NOMO-1 treated with DMSO at 0.1 percent for 48 hours (cell line): ENCODE measurements around the gene PRND.
"Not testable (repeated sequence)": the region's sequence is repeated elsewhere in the genome, so short reads cannot be mapped to it uniquely, and the experiment has no call there.

Source experiments
- DNase-seq: peaks from one replicate; lab custom pipeline; 2025; ENCODE audit not compliant: unreplicated experiment; lab: John Stamatoyannopoulos, UW

The PRND gene, protein sequence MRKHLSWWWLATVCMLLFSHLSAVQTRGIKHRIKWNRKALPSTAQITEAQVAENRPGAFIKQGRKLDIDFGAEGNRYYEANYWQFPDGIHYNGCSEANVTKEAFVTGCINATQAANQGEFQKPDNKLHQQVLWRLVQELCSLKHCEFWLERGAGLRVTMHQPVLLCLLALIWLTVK

DNA sequence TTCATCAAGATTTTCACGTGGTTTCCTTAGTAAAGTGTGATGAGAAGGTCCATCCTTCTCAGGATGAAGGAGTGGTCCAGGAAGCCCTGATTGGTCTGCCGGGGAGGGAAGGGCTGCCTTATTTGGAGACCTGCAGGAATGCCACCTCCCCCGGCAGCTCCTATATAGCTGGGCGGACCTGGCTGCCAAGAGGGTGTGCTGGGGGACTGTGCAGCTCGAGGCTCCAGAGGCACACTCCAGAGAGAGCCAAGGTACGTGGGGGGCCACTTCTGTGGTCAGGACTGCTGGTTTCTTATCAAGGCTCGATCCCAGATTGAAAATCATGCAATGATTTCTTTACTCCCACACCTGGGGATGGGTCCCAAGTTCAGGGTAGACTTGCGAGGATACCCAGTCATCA is at the start of gene PRND:
TSS of gene PRND (plus strand) at position 191 of the 400 bp plus-strand sequence. CDS start 2,643 bp downstream, outside the sequence.
- DNase-seq: no peak

DNA sequence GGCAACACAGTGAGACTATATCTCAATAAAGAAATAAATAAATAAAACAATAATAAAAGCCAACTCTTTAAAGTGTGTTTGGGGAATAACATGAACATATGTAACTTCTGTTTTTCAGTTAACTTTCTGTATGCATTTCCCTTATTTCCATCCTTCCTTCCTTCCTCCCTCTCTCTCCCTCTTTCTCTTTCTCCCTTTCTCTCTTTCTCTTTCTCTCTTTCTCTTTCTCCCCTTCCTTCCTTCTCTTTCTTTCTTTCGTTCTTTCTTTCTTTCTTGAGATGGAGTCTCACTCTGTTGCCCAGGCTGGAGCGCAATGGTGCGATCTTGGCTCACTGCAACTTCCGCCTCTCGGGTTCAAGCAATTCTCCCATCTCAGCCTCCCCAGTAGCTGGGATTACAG is 48.8 kb upstream of the PRND start:
- DNase-seq: no peak

DNA sequence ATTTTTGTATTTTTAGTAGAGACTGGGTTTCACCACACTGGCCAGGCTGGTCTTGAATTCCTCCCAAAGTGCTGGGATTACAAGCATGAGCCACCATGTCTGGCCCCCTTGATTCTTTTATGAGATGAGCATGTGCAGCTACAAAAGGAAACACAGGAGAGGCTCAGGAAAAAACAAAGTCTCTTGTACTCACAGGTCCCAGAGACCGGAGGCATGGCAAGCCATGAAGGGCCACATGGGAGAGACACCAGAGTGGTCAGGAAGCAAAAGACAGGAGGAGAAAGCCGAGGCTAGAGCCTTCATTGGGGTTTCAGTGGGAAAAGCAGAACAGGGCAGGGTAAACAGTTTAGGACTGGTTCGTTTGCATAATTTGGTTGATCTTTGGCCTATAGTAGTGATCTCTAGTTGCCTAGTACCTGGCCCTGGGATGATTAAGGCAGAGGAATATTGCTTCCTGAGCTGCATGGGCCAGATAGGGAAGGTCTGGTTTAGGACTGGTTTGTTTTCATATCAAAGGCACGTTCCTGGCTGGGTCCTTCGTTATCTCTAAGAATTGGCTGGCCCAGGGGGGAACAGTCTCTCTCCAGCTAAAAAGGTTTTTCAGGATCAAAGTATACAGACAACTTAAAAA is 48.2 kb upstream of the PRND start:
- DNase-seq: no peak

DNA sequence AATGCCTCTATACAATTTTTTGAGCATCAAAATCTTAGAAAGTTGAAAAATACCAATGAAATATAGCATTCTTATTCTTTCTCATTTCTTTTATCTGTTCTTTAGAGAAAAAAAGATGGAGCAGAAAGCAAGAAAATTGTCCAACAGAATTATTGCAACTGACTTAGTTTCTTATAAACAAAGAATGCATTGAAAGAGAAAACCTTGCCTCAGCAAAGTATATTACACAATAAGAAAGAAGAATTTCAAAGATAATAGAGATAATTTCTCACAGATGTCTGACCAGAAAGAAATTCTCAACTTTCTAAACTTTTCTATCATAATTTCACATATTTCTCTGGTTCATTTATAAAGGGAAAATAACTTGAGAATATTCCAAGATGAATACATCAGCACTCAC is 47.0 kb upstream of the PRND start:
- no peak for DNase-seq

DNA sequence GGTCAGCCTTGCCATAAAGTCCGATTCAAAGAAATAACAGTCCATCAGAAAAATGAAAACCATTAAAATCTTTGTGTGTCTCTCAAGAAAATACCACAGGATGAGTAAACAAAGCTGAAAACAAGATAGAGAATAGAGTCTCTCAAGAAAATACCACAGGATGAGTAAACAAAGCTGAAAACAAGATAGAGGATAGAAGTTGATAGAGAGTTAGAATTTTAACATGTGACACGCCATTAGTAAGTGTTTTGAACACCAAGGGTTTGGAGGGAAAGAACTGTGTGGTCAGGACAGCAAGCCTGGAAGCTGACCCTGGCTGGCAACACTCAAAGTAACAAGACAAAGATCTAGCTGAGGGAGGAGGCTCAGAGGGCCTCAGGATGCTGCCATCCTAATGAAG is 43.9 kb upstream of the PRND start:
- DNase-seq: no peak

DNA sequence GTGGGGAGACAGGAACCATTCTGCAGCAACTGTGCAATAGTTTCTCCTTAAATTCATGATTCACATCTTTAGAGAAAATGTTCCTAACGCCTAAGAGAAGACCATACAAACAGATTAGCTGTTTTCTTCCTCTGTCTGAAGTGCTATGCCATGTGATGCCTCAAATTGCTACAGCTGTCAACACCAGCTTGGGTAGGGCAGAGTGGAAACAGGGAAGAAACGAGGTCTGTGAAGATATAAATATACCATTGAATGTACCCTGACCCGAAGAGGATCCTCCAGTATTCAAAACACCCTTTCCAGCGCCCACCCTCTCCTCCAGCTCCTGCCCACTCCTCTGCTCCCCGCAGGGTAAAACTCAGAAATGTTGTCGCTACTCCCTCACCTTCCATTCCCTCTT is 40.3 kb upstream of the PRND start:
- DNase-seq: no peak

DNA sequence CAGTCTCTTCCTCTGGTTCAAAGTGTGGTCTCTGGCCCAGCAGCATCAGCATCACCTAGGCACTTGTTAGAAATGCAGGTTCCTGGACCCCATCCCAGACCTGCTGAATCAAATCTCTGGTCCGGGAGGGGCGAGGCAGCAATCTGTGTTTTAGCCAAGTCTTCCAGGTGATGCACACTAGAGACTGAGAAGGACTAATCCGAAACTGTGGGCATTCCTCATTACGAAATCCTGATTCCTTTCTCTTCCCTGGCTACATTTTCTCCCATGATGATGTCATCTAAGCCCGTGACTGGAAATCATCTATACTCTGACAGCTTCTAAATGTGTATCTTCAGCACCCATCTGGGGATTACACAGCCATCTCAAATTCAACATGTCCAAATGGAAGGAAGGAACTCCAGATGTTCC is 39.7 kb upstream of the PRND start:
- DNase-seq: no peak

DNA sequence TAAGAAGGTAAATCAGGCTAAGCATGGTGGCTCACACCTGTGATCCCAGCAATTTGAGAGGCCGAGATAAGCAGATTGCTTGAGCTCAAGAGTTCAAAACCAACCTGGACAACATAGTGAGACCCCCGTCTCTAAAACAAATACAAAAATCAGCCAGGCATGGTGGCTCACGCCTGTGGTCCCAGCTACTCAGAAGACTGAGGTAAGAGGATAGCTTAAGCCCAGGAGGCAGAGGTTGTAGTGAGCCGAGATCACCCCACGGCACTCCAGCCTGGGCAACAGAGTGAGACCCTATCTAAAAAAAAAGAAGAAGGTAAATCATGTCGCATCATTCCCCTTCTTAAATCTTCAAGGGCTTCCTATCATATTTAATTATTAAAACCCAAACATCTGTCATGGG is 39.0 kb upstream of the PRND start:
- no peak for DNase-seq

DNA sequence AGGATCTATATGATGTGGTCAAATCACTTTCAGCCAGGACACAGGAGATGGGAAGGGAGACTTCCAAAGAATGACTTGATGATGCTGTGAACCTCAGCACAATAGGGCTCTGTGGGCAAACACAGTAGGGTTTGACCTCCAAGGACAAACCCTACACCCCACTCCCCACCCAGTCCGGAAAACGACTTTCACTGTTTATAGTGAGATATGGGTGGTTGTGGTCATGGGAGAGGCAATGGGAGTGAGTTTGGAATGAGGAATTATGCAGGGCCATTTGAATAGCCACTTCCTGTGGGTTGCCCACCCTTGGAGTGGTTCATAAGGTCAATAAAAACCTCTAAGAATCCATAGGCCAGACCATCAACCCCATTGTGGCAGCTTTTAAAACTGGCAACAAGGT is 38.4 kb upstream of the PRND start:
- DNase-seq: no peak

DNA sequence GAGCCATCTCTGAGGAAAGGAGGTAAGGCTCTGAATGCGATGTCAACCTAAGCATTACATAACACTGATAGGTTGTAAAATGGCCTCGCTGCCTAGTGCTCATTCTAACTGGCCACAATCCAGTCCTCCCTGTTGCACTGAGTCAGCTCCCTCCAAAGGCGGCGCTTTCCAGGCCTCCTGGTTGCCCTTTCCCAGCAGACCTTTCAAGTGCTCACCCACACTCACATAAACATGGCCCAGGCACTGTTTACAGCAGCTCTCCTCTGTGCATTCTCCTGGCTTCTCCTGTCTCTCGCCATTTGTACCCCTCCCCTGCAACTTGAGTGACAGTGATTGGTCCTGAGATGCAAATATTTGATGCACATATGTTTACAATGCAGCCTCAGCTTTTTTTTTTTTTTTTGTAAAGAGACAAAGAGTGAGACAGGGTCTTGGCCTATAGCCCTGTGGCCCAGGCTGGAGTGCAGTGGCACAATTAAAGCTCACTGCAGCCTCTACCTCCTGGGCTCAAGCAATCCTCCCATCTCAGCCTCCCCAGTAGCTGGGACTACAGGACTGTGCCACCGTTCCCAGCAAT is 36.8 kb upstream of the PRND start:
- no peak for DNase-seq

DNA sequence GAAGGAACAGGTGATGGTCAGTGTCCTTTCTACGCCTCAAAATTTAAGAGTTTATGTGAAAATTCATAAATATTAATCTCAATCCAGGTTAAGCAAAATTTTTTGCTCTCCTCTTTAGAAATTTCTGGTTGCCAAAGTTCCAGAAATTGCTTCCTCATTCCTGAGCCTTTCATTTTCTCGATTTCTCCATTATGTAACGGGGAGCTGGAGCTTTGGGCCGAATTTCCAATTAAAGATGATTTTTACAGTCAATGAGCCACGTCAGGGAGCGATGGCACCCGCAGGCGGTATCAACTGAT is 35.8 kb upstream of the PRND start:
- no peak for DNase-seq

DNA sequence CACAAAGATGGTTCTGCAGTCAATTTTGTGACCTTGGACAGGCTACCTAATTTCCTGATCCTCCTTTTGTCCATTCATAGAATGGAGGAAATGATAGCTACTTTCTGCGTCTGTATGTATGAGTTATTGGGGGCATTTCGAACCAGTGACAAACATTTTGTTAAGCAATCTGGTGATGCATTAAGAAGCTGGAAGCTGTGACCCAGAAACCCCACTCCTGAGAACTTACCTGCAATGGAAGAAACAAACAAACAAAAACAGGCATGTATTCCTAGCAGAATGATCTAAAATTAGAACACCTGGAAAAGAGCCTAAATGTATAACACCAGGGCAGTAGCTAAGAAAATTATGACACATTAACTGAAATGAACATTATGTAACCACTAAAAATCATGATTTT is 33.4 kb upstream of the PRND start:
- DNase-seq: no peak

DNA sequence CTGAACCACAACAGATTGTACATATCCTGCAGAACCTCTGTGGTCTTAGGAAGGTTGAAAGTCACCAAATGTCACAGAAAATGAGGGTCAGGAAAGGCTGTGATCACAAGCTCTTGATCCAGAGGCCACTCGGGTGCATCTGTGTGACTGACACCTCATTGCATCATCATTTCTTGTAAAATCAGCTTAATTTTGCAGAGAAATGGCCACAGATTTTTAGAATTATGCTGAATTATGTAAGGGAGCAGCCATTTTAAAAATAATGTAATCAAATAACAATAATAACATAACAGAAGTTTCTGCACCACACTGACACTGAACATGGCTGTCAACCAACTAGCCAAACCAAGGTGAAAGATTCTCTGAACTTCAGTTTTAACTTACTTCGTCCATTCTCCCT is 32.5 kb upstream of the PRND start:
- no peak for DNase-seq

DNA sequence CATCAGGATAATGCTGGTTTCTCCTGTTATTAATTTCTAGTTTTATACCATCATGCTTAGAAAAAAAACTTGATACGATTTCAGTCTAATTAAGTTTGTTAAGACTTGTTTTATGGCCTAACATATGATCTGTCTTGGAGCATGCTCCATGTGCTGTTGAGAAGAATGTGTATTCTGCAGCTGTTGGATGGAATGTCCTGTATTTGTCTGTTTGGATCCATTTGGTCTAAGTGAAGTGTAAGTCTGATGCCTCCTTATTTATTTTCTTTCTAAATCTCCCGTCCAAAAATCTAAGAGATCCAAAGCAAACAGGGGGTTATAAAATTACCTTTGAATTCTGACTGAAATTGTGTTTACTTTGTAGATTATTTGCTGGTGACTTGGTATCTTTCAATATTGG is 30.0 kb upstream of the PRND start:
- DNase-seq: no peak

DNA sequence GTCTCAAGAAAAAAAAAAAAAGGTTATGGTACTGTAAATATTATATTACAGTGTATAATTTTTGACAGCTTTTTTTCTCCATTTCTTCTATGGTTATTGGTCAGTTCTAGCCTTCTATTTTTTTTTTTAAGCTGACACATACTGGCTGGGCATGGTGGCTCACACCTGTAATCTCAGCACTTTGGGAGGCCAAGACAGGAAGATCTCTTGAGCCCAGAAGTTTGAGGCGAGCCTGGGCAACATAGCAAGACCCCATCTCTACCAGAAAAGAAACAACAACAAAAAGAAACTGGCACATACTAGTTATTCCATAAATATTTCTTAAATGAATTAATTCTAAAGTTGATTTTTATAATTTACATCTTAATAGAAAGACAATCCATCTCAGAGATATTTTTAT is 27.6 kb upstream of the PRND start:
- no peak for DNase-seq

DNA sequence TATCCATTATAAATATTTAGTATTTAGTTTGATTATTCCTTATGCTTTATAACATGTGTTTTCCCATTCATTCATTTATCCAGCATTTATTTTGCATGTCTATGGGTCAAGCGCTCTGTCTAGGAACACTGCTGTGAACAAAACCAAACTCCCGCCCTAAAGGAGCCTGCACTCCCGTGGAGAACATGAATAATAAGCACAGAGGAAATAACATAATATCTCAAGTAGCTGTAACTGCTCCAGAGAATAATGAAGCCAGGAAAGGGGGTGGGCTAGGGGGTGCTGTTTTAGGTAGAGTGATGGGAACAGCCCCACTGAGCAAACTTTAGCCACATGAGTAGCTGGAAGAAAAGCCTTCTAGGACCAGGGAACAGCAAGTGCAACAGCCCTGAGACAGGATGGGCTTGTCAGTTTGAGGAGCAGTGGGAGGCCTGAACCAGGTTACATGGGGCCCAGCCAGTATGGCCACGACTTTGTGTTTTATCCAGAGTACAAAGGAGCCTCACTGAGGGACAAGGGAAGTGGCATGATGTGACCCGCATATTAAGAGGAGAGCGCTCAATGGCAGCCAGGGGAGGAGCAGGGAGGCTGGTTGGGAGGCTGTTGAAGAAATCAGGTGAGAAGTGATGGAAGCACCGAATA is 24.4 kb upstream of the PRND start:
- DNase-seq: no peak

DNA sequence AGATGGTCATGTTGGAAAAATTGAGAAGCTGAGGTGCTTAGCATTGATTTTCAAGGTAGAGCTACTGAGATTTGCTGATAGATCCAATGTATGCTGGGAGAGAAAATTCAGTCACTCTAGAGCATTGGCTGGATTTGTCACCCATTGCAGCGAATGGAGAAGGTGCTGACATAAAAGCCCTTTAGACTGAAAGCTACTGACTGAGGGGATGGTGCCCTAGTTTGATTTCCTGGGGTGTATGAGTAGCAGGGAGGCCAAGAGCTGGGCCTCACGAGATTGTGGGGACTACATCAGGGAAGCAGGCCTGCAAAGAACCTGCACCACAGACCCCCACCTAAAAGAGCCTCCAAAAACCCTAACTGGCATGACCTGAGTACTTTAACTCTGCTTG is 23.9 kb upstream of the PRND start:
- no peak for DNase-seq

DNA sequence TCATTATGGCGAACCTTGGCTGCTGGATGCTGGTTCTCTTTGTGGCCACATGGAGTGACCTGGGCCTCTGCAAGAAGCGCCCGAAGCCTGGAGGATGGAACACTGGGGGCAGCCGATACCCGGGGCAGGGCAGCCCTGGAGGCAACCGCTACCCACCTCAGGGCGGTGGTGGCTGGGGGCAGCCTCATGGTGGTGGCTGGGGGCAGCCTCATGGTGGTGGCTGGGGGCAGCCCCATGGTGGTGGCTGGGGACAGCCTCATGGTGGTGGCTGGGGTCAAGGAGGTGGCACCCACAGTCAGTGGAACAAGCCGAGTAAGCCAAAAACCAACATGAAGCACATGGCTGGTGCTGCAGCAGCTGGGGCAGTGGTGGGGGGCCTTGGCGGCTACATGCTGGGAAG is 22.5 kb upstream of the PRND start:
- no peak for DNase-seq

DNA sequence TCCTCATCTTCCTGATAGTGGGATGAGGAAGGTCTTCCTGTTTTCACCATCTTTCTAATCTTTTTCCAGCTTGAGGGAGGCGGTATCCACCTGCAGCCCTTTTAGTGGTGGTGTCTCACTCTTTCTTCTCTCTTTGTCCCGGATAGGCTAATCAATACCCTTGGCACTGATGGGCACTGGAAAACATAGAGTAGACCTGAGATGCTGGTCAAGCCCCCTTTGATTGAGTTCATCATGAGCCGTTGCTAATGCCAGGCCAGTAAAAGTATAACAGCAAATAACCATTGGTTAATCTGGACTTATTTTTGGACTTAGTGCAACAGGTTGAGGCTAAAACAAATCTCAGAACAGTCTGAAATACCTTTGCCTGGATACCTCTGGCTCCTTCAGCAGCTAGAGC is 21.8 kb upstream of the PRND start:
- no peak for DNase-seq

DNA sequence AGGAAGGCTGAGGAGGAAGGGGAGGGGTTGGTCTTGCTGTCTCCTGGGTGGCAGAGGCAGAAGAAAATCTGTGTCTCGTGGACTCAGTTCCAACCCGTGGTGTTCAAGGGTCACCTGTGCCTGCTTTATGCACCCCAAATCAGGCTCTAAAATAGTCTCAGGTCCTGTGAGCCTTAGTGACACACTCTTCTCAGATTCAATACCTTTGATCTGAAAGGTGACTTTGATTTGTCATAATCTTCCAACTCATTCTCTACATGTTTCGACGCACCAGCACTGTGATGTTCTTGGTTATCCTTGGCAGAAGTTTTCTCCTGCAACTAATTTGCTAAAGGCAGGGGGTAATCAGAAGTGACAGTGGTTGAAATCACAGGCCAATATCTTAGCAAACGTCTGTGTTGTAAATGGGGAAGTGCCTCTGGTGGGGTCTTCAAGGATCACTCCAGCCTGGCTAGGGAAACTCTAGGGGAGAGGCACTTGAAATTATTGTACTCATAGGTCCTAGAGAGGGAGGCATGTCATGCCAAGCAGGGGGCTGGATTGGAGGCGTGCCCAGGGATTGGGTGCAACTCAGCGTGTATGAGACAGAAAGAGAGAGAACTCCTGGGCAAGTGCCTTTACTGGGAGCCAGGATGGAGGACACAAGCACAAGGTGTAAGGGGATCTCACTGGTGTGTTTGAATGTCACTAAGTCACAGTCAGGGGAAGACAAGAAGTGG is 19.0 kb upstream of the PRND start:
- DNase-seq: no peak

DNA sequence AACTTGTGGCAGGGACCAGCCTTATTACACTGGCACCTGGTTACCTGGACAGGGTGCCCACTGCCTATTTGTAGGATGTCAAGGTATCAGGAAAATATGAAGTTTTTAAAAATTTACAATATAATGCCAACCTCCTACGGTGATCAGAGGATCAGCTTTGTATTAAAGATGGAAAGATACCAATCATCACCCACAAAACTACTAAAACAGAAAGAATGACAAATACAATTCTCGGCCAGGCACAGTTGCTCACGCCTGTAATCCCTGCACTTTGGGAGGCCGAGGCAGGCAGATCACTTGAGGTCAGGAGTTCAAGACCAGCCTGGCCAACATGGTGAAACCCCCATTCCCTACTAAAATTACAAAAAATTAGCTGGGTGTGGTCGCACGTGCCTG is 18.4 kb upstream of the PRND start:
- DNase-seq: no peak

DNA sequence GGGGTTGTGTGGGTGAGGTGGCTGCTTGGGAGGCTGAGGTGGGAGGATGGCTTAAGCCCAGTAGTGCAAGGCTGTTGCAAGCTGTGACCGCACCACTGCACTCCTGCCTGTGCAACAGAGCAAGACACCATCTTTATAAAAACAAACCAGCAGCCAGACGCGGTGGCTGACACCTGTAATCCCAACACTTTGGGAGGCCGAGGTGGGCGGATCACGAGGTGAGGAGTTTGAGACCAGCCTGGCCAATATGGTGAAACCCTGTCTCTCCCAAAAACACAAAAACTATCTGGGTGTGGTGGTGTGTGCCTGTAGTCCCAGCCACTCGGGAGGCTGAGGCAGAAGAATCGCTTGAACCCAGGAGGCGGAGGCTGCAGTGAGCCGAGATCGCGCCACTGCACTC is 14.8 kb upstream of the PRND start:
- DNase-seq: not testable (repeated sequence)
